Kidney capillary endothelial cell (primary cell): ENCODE measurements around the gene TRMU.

ENCODE experiments used
- DNase-seq: peaks from one replicate; pipeline ENCODE4 v3.0.0-alpha.2; 2018; ENCODE audit warnings: low spot score

TRMU gene

DNA sequence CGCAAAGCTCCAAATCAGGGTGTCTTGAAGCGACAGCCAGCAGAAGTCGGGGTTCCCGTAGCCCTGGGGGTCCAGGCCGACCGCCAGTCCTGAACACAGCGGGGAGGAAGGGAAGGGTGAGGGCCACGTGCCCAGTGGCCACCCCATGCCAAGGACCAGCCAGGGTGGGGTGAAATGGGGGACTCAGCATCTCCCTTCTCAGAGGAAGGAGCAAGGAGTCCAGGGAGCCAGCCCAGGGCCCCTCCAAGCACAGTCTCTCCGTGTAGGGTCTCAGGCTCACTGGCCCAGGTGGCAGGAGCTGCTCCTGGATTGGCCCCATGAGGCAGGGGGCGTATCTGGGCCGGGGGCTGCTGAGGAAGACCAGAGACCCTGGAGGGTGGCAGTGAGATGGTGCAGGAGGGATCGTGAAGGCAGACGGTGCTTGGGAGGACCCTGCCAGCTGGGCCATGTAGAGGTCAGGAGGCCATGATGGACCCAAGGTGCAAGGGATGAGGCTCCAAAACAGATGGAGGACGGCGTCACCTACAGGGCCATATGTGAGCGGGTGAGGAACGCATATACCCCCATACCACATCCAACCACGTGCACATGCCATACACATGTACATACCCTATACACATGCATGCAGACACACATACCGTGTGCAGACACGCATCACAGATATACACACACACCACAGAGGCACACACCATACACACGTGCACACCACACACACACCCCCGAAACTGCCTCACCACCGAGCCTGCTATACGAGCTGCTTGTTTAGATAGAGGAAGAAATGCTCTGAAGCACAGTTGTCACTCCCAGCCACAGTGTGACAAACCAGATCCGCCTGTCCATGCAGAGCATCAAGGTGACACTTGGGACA is 34.4 kb downstream of the TRMU start:
- no peak for DNase-seq

DNA sequence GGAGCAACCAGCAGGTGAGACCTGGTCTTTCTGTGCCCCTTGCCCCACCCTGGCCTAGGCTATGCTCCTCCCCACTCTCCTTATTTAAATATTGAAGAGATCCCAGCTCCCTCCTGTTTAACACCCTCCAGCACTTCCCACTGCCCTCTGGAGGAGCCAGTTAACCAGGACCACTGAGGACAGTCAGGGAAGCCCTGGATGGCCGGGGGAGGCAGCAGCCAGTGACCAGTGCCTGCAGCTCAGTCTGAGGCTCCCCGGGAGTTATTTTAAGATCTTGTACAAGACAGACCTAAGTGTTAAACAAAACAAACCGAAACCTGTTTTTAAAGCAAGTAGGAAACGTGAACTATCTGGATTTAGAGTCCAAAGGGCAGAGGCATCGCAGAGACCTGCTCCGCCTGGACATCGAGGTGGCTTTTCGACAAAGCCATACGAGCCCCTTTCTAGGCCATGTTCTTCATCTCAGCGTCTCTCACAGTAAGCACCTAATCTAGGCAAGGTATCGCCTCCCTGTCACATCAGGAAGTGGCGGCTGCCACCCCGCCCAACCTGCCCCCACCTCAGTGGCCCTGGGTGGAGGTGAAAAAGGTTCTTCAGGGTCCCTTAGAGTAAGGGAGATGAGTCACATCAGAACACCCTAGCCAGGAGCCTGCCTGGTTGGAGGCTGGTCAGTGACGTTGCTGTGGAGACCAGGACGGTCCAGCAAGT is 35.2 kb downstream of the TRMU start:
- no peak for DNase-seq

DNA sequence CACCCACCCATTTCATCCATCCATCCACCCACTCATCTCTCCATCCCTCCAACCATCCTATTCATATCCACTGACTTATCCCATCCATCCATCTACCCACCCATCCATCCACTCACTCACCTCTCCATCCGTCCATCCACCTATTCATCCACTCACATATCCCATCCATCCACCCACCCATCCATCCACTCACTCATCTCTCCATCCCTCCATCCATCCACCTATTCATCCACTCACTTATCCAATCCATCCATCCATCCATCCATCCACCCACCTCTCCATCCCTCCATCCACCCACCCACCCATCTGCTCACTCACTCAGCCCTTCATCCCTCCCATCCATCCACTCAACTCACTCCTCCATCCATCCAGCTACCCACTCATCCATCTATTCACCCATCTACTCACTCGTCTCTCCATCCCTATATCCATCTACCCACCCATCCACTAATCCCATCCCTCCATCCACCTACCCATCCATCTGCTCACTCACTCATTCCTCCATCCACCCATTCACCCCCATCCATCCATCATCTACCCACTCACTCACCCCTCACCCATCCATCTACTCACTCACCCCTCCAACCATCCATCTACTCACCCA is 36.2 kb downstream of the TRMU start:
- DNase-seq, result no peak

DNA sequence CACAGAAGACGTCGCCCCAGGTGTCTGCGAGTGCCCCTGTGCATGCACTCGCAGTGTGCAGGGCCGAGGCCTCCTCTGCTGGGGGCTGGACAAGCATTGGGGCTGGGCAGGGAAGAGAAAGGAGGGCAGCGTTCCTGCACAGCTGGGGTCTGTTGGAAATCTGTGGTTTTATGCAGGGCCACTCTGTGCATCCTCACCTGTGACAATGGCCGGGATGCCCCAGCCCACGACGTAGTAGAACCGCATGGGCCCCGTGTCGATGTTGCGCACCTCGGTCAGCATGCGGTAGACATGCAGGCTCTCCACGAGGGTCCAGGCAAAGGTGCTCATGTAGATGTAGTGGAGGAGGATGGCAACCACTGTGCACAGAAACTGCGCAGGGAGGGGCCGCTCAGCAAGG is 37.2 kb downstream of the TRMU start:
- no peak for DNase-seq

DNA sequence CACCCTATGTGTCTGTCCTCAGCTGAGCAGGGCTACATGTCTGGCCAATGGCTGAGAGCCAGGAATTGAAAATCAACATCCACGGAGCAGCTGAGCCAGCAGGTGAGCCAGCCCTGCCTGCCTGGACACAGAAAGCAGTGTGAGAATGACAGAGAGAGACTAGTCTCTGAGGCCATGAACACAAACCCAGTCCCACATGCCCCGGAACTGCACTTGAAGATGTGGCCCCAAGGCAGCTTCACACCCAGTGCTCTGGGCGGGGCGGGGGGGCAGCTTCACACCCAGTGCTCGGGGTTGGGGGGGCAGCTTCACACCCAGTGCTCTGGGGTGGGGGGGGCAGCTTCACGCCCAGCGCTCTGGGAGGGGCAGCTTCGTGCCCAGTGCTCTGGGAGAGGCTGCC is 37.6 kb downstream of the TRMU start:
- no peak for DNase-seq

DNA sequence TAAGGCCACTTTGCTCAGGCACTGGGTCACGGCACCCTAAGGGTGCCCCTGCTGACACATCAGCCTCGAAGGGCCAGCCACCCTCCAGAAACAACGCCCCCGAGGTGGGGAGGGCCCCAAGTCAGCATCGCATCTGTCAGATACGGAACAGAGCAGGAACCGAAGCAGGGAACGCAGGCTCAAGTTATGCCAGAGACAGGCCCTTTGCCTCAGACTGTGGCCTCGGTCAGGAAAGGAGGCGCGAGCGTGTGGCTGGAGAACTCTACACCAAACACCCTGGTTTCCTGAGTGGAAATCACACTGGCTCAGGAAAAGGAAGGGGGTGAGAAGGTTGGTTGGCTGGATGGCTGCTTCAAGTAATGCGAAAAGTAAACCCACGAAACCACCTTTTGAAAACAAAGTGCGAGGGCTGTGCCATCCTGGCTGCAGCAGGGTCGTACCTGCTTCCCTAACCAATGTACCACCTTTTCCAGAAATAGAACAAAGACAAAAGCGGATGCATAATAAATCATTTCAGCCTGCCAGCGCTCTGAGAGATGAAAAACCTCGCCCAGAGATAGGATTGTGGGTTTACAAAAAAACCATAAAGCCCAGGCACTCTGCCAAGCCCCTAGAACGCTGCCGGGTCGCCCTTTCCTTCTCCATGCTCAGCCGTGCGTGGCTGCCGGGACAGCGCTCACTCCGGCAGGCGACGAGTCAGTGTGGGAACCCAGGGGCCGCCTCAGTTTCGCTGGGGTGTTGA is 38.6 kb downstream of the TRMU start:
- no peak for DNase-seq

DNA sequence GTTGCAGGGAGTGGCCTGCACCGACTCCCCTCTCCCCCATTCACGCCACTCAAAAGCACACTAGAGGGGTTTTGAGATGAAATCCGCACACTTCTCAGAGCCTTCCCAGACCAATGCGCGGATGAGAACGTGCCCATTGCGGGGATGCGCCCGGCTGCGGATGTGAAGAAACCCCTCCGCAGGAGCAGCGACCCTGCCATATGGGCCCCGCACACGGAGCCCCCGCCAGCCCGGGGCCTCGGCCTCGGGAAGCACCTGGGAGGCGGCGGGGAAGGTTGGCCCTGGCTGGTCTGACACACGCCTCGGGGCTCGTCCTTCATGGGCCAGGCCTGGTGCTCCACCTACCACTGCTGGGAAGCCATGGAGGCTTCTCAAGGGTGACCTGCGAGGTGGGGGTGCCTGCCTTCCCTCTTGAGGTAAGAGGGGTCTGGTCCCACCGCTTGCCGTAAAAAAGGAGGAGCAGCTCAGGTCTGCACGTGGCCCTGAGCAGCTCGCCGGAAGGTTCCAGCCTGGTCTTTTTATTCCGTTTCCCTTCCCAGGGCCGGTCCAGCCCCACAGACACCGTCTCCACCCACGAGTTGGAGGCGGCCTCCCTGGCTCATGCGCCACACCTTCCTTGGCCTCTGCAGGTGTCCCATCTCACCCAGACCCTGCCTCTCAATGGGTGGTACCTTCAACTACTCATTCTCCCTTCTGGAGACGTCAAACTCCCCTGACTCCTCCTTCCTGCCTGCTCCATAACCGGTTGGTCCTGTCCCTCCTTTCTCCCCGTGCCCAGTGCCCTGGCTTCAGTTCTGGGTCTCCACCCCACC is 39.4 kb downstream of the TRMU start:
- DNase-seq, result no peak

DNA sequence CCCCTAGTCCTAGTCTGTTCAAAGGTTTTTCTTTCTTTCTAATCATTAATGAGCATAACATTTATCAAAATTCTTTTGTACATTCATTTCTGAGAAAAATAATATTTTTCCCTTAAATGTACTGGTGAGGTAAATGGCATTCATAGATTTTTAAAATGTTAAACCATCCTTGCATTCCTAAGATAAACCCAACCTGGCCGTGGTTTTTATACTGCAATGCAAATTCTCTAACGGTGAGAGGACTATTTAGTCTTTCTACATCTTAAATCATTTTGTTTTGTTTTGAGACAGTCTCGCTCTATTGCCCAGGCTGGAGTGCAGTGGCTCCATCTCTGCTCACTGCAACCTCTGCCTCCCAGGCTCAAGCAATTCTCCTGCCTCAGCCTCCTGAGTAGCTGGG is 40.6 kb downstream of the TRMU start:
- DNase-seq, result no peak

DNA sequence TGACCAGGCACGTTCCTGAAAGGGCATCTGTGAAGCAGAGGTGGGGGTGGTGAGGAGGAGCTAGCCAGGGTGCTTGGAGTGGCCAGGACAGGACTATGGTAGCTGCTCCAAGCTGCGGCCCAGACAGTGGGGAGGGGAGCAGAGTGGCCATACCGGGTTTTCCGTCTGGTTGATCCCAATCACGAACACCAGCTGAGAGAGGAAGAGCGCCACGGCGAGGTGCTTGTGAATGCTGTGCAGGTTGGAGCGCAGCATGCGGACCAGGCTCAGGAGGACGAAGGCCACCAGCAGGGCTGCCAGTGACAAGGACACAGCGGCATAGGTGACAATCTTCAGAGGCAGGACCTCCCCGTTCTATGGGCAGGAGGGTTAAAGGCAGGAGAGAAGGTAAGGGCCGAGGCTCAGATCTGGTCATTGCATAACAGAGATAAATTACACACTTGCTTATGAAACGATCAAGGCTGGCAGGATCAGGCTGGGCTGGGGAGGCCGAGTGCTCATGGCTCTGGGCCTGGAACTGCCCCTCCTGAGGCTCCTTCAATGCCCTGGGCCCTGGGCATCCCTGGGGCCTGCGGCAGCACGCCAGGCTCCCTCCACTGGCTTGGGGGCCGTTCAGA is 41.5 kb downstream of the TRMU start:
- DNase-seq, result no peak

DNA sequence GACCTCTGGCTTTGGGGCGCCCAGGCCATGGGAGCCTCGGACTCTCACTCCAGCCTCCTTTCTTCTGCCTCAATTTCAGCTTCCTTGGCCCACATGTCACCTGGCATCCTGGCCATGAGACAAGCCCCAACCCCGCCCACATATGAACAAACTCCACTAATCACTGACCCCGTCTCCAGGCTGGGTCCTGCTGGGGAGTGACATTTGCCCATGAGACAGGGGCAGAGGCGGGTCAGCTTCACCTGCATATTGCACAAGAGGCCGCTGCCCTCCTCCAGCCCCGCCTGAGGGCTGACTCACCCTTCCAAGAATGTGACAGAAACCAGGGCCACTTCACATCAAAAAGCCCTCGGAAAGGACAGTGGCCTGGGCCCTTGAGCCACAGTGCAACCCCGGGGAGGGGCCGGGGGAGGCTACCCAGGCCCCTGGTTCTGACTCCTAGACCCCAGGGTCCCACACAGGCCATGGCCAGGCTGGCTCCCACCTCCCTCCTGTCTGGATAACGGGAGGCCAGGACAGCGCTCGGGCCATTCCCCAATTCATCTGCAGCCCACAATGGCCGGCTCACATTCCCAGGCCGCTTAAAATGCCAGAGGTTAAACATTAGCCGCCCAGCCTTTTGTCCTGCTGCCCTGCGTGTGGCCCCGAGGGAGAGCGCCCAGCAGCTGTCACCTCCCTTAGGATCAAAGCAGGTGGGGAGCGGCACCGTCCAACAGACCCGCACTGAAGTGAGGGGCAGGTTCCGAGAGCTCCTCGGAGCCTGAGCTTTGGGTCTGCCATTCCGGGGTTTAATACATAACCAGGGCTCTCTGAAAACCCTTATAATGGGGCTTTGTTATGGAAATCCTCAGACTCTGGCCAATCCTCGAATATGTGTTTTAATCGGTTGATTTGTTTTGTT is 42.3 kb downstream of the TRMU start:
- no peak for DNase-seq

DNA sequence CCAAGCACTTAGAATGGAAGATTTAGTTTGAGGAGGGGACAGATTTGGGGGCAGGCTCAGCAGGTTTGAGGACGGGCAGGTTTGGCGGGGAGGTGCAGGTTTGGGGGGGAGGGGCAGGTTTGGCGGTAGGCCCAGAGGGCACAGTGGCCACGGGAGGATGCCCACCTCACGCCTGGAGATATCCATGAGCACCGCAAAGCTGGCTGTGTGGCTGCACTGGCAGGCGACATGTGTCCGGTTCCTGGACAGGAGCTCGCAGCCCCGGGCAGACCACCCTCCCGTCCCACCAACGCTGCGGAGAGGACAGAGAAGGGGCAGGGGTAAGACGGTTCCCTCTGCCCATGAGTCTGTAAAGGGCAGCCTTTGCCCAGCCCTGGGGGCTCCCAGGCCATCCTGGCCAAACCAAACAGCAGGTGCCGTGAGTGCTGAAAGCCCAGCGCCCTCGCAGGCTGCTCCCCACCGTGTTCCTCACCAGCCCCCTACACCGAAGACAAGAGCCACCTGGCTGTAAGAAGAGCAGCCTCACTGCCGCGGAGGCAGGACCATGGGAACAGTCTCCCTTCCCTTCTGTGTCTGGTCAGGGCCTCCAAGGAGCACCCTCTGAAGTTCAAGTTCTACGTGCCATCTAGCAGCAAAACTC is 43.0 kb downstream of the TRMU start:
- DNase-seq, result no peak

DNA sequence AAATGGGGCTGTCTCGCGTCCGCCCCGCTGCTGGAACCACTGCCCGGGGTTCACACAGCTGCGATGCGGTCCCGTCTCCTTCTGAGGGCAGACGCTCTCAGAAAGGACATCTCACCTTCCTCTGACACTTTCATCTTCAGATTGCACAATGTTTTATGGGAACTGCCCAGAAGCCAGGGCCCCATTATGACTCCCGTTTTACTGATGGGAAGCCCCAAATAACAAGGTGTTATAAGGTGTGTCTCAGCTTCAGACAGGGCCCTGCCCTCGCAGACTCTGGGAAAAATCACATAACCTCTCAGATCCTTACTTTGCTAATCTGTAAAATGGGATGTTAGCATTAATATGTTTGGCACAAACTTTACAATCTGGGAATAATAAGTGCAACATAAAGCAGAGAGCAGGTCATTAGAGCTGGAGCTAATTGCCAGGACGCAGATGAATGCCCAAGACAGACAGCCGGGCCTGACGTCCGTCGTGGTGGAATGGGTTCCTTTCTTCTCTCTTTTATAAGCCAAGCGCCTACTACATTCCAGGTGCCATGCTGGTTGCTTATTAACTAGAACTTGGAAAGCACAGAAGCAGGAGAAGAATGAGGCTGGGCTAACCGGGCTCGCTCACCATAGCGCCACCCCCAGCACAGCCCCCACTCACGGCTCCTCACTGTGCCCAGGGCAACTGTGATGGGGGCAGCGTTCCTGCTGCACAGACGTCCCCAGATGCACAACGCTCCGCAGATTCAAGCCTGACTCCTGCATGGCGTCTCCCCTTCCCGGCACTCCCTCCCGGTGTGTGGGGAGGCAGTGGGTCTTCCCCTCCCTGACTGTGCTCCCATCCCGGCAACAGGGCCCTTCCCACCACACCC is 43.8 kb downstream of the TRMU start:
- DNase-seq, result no peak

DNA sequence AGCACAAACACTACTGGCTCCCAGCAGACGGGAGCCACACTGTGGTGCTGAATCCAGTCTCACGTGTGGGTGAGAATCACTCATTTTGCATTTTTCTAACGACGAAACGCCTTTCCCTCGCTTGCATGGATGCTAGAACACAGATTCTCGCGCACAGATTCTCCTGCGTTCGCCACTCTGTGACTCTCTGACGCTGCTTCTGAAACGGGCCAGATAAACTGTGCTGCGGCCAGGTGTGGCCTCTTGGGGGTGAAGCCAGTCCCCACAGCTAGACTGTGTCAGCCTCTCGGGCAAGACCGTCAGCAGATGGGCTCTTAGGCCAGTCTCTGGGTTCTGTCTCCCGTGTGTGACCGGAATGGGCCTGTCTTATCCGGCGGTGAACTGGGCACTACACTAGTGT is 44.6 kb downstream of the TRMU start:
- no peak for DNase-seq

DNA sequence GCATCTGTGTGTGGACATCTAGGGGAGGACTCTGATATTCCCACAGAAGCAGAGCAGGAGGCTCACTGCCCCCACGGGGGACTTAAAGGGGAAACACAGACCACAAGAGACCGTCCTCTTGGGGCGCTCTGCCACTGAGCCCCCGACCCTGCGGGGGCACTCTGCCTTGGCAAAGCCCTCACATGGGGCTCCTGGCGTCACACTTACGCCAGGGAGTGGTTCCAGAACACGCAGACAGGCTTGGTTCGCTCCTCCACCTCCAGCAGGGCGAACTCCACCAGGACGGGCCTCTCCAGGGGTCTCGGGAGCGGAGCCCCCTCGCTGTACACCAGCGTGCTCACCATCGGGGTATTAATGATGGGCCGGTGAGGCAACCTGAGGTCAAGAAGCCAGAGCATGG is 45.1 kb downstream of the TRMU start:
- no peak for DNase-seq

DNA sequence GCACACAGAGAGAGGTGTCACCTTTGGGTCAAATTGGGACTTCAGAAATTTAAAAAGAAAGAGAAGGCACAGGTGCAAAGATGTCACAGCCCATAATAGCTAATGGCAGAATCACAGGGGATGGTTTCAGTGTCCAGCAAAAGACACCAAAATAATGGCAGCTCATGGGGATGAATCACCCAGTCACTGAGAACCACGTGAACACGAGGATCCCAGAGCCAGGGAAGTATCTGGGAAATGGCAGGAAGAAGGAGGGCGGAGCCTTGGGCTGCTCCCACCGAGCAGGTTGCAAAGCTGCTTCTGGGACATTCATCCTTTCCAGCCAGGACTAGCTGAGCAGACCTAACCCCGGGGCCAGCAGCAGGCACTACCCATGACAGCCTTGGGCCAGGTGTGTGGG is 45.6 kb downstream of the TRMU start:
- no peak for DNase-seq

DNA sequence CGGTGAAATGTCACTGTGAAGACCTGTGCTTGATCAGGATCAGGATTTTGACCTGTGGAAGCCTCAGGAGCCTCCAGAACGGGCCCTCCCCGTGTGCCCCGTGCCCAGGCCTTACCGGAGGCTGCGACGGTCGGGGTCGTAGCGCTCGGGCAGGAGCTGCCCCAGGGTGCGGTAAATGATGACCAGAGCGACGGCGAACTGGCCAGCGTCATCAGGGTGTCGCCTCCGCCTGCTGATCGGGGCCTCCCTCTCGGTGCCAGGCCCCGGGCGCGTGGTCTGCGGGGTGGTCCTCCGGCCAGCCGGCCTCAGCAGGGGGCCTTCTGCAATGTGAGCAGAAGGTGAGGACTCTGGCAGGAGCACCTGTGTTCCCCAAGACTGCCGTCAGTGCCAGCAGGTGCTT is 46.2 kb downstream of the TRMU start:
- DNase-seq, result no peak

DNA sequence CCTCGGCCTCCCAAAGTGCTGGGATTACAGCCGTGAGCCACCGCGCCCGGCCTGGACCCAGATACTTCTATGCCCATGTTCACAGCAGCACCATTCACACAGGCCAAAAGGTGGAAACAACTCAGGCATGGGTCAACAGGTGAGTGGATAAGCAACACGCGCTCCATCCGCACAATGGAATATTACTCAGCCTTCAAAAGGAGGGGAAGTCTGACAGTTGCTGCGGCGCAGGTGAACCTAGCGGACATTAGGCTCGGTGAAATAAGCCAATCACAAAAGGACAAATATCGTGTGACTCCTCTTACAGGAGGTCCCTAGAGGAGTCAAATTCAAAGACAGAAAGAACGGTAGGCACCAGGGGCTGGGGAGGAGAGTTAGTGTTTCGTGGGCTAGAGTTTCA is 47.0 kb downstream of the TRMU start:
- no peak for DNase-seq

DNA sequence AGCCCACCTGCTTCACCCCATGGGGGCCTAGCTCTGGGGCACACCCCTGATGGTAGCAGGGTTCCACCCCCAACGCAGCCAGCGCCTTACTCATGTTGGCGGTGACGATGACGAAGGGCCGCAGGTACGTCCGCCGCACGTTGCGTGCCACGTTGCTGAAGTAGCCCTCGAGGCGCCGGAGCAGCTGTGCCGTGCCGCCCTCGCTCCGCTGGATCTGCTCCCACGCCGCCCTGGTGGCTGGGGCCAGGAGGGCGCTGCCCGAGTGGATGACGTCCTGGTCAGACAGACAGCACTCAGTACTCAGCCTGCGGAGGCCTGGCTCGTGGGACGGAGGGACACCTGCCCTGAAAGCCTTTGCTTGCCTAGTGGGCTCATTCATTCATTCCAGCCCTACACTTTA is 50.8 kb downstream of the TRMU start:
- no peak for DNase-seq

DNA sequence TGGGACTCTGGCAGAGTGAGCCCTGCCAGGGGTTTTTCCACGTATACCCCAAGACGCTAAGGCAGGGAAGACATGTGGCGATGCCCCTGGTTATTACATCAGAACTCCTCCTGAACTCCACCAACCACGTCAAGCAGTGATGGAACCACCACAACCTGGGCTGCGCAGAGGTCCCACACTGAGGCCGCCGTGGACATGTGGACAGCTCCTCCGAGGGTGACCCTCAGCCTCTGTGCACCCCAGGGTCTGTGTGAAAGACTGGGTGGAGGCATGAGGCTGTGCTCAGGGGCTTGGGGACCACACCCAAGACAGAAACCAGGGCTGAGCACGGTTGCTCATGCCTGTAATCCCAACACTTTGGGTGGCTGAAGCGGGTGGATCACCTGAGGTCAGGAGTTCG is 52.2 kb downstream of the TRMU start:
- DNase-seq, result no peak
